IPS DF 4.7 (cell line): ENCODE results near the gene EMP3.

Experiments
- DNase-seq: peaks from one replicate; pipeline ENCODE4 v3.0.0-alpha.2; 2013; ENCODE audit warnings: low spot score; ENCODE audit errors: extremely low read depth

Gene EMP3

DNA sequence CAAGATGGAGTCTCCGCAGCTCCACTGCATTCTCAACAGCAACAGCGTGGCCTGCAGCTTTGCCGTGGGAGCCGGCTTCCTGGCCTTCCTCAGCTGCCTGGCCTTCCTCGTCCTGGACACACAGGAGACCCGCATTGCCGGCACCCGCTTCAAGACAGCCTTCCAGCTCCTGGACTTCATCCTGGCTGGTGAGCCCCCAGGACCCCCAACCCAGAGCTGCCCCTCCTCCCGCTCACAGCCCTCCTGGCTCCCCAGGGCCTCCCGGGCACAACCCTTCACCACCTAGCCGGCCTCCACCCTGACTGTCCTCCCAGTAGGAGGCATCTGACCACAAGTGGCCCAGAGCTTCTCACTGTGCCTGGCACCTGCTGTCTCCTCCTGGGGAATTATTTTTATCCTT, 48.2 kb downstream of the EMP3 start:
- no peak for DNase-seq

DNA sequence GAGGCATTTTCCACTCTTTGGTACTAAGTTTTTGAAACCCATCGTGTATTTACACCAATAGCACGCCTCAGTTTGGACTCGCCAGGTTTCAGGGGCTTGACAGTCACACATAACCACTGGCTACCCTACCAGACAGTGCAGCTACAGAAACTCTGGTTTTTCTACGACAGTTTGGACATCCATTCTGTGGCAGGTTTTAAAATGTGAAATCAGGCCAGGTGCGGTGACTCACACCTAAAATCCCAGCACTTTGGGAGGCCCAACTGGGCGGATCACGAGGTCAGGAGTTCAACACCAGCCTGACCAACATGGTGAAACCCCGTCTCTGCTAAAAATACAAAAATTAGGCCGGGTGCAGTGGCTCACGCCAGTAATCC, 52.8 kb downstream of the EMP3 start:
- no peak for DNase-seq

DNA sequence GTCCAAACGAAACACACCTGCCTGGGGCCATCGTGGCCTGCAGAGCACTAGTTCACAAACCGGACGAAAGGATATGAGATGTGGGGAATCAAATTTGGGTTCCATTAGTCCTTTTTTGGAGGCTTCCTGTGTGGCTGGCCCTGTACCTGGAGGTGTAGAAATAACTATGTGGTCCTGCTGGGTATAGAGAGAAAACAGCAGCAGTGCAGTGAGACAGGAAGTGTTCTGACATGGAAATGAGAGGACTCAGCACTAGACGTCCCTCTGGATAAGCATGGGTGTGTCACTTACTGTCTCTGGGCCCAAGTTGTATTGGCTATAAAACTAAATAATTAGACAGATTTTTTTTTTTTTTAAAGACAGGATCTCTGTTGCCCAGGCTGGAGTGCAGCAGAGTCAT, 53.7 kb downstream of the EMP3 start:
- no peak for DNase-seq
